GM18505 (cell line): Measurements from ENCODE around the gene BCAN.

ENCODE experiments used
- ATAC-seq: cut with Tn5 transposase; IDR thresholded peaks from one replicate; pipeline ENCODE4 v1.9.1; 2021; ENCODE audit not compliant: unreplicated experiment
- POLR2A ChIP-seq: IDR thresholded peaks from 4 replicates; pipeline ENCODE4 v1.6.1; 2011; ENCODE audit warnings: borderline replicate concordance; ENCODE audit not compliant: insufficient read depth, insufficient read length; ENCODE audit errors: extremely low read depth

Gene BCAN

DNA sequence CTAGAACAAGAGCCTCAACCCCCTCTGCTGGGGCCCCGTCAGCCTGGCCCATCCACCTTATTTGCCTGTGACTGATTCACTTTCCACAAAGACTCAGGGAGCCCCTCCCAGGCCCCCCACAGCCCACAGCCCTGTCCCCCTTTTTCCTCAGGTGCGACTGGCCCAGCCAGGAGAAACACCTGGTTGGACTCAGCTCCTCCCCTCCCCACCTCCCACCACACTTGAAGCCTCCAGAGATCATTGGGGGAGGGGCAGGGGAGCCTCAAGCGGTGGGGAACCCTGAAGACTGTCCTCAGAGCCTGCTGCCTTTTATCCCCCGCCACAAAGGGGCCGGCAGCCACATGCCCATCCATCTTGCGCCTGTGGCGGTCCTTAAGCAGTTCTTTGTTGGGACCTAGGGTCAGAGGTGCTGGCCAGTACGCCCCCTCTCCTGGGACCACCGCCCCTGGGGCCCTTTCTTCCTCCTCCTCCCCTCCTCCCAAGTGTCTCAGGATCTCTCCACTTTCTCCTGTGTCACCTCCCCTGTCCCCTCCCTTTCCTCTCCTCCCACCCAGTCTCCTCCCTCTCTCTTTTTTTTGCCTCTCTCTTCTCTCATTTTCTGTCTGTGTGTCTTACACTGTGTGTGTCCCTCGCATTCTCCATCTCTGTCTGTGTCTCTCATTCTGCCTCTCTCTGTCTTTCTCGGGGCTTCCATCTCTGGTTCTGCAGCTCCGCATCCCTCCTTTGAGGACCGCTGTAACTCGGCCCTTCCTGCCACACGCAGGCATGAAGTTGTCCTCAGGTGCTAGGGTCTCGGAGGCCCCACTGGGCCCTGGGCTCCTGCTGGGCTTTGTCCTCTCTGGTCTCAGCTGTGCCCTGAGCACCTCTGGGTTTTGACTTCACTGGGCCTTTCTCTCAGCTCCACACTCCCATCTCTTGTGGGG lies 51.3 kb downstream of the BCAN start:
- no peak for ATAC-seq
- no peak for TF ChIP-seq POLR2A

DNA sequence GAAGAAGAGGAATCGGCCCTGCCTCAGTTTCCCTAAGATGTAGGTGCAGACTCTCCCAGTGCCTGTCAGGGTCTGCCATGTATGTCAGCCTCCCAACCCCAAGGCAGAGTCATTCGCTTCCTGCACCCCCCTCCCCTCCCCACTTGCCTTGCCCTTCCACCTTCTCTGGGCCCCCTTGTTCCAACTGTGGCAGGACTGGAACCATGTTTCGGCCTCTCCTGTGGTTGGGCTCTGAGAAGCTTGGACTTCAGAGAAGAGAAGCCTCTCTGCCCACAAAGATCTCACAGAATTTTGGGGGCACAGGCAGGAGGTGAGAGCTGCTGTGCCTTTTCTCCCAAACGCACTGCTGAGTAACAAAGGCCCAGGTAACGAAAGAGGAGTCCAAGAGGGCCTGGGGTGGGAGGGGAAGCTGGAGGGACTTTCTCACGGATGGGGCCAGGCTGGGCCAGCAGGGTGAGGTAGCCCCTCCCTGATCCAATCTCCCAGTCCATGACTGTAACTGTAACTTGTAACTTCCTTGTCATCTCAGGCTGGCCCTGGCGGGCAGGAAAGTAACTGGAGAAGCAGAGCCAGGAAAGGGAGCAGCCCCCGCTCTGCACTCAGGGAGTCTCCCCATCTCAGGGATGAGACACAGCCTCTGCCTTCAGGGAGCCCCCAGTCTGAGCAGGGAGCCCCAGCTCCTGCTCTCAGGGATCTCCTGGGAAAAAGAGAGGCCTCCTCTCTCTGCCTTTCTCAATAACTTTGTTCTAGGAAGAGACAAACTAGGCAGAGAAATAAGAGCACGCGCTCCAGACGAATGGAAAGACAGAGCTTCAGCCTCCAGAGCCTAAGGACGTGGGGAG lies 52.2 kb downstream of the BCAN start:
- no peak for TF ChIP-seq POLR2A
- no peak for ATAC-seq

DNA sequence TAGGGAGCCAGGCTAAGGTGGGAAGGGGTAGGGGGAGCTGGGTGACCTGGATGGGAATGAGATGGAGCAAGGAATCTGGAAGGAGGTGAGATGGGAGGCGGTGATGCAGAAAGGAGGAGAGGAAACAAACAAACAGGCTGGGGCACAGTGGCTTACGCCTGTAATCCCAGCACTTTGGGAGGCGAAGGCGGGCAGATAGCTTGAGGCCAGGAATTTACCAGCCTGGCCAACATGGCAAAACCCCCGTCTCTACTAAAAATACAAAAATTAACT lies 52.7 kb downstream of the BCAN start:
- no peak for TF ChIP-seq POLR2A
- ATAC-seq: no peak

DNA sequence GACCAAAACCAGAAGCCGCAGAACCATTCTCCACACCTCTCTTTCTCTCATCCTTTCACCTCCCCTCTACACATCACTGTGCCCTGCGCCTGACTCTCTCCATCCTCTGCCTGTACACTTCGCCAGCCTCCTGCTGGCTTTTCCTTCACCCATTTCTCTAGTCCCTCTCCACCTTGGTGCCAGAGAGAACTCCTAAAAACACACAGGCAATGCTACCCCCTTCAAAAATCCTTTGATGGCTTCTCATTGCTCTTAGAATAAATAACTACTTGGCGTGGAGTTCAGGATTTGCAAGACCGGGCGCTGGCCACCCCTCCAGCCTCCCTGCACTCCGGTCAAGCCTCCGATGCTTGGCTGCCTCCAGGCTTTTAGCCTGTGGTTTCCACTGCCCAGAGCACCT lies 54.8 kb downstream of the BCAN start:
- TF ChIP-seq POLR2A: no peak
- no peak for ATAC-seq

DNA sequence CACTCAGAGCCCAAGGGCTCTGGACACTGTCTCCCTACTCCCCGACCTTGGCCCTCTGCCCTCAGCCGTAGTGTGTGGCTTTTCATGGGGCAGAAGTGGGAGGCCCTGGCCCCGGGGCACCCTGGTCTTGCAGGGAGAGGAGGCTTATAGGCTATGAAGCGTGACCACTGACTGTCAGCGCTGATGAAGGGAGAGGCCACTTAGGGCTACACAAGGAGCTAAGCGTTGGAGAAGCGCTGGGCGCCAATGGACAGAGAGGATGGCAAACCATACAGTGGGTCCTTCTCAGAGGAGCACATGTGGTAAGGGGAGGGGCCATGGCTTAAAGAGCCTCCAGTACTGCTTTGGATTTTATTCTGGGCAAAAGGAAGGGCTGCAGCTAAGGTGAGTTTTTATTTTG lies 55.6 kb downstream of the BCAN start:
- ATAC-seq: no peak
- TF ChIP-seq POLR2A: no peak

DNA sequence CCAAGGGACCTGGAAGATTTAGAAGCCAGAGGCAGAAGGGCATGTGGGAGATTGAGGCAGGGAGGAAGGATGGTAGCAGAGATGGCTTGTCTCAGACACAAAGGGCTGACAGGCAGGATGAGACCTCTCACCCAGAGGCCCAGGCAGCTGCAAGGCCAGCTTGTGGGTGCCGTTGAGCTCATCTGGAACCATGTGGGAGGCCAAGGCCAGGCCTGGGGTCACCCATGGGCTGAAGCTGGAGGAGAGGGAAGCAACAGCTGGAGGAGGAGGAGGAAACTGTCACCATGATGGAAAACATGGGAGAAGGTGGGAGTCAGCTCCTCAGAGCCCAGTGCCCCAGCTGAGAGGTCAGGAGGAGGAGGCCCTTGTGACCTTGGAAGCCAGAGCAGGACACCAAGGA lies 57.1 kb downstream of the BCAN start:
- TF ChIP-seq POLR2A: no peak
- no peak for ATAC-seq

DNA sequence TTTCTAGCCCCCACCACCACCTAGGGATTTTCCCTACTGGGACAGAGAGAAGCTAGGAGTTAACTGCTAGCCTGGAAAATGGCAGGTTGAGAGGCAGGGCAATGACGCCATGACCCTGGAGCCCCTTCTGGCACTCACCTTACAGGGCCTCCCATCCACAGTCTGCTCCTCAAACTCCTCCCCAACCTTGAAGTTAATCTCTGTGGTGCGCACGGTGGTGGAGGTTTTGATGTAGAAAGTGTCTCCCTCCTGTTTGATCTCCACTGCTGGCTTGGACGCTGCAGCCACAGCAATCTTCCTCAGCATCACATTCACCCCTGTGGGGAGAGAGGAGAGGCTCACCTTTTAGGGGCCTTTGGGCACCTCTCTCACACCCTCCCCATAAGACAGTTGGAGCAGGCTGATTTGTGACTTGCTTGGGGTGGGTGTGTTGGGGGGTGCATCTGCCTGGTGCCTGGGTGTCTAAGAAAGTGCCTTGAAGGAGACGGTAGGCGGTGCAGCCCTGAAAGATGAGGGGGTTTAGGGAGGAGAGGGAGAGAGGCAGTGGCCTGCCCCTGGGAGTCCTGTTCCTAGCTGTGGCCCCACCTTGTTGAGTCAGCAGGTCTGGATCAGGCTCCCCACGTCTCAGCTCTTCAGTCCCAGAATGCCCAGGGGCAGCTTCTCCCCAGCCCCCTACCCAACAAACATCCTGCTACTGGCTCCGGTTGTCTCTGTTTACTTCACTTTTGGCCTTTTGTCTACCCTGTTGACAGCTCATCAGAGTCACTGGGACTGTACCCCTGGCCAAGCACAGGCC lies 59.0 kb downstream of the BCAN start:
- no peak for ATAC-seq
- no peak for TF ChIP-seq POLR2A

DNA sequence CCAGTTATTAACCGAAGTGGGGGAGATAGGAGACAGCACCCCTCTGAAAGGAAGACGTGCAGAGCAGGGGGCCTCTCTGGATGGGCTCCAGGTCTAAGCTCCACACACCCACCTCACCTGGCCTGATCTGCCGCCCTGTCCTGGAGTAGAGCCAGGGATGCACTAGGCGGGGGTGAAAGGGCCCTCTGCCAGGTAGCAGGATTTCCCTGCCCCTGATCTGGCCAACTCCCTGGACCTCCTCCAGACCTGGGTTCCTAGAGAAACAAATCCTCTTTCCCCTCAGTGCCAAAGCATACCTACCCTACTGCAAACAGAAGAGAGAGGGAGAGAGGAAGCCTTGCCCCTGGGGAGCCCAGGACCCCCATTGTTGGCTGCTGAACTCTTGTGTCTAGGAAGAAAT lies 61.4 kb downstream of the BCAN start:
- no peak for TF ChIP-seq POLR2A

DNA sequence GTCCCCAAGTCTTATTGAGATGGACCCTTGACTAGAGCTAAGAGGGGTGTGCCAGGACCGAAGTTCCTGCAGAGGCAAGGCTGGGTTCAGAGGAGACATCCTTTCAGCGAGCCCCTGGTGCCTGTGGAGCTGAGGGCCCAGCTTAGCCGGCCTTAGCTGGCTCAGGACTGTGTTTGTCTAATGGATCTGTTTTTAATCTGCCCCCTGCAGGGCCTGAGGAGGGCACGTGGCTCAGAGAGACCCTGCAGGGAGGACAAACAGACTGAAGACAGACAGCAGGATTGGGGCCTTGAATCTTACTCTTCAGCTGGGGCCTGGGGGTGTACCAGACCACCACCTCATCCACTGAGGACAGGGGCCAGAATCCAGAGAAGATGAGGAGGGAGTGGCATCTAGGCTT lies 61.8 kb downstream of the BCAN start:
- no peak for ATAC-seq

More for the DNA sequence above, 61.4 kb downstream of the BCAN start:
- no peak for ATAC-seq

DNA sequence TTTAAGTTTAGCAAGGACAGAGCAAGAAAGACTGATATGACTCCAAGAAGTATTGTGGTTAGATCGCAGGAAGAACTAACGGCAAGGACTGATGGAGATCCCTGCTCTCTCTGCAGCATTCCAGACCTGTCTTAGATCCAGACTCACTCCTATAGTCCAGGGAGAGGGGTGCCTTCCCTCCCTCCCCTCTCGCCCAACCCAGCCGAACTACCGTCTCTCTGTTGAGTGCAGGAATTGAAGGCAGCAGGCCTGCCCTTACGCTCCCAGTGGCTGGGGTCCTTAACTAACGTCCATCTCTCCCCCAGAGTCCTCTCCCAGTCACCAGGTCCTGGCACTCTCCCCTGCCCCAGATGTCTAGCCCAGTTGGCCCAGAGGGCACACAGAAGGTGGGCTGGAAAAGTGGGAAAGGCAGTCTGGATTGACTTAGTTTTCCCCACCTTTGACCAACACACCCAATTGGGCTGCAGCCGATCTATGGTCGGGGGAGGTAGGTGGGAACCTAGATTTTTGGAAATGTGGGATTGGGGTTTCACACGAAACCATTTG lies 62.3 kb downstream of the BCAN start:
- no peak for TF ChIP-seq POLR2A
- no peak for ATAC-seq

More for the DNA sequence above, 61.8 kb downstream of the BCAN start:
- no peak for TF ChIP-seq POLR2A

DNA sequence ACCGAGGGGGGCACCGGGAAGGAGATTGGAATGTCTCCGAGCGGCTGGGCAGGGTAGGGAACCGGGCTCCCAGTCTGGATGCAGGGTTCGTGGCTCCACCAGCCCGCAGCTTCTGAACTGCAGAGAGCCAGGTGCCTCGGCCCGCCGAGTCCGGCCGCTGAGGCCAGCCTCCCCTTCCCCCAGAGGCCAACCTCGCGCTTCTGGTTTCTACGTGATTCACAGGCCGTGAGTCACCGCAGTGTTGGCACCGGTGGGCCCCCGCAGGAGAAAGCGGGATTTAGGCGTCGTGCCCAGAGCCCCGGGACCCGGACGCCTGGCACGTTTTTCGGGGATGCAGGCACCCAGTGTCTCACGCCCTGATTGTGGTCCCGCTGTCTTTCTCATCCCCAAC lies 63.0 kb downstream of the BCAN start:
- TF ChIP-seq POLR2A: no peak
- ATAC-seq: no peak

DNA sequence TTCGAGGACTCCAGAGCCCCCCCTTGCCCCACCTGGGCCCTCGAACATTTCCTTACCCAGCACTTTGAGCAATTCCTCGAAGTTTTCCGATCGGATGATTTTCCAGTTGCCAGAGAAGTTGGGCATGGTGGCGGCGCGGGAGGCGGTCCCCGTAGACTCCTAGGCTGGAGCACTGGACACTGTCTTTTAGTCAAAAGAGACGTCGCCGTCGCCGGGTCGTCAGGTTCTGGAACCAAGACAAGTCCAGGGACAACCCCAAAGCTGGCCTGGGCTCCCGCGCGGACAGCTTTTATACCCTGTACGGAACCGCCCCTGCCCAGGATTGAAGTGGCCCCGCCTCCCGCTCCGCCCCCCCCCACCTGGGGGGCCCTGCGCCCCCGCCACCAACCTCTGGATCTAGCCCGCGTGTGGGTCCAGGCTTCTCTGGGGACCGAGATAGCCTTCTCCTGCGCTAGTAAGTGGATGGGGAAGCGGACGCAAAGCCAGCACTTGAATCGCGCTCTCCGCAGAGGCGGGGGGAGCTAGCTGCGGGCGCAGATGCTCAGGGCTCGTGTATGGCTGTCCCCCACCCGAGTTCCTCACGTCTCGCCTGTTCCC lies 63.5 kb downstream of the BCAN start, which contains the start of gene CRABP2:
TSS of gene CRABP2 (minus strand) at position 263 of the 597 bp plus-strand sequence. CDS start at position 126, 137 bp downstream.
- no peak for TF ChIP-seq POLR2A
- ATAC-seq: no peak
